ENCODE results near the gene BICD1. TPM values are rescaled to one million over a fixed set of nuclear protein-coding genes. Genes with fewer than 3 reads are reported as not detected.

The BICD1 gene
- total RNA-seq, 3 donors from 2014 or later = 17.9 to 19.5 (median 18.9) TPM

- Mint-ChIP-seq H3K36me3 (ENCODE audit: insufficient read depth) (no peaks in the 10 kb centered on the region), H3K4me1 (ENCODE audit: low read depth) (peaks cover 16% of the 10 kb centered on the region), H3K27me3 (ENCODE audit: low read depth) (no peaks in the 10 kb centered on the region), H3K9me3 (no peaks in the 10 kb centered on the region), H3K4me3 (no peak overlapping the region)
- no peak for DNase-seq
- no peak for ATAC-seq
Observed at GRCh38 chr12:32140877-32141276, 34.2 kb downstream of the BICD1 start.

GRCh38 chr12:32145096-32145495 is 38.4 kb downstream of the BICD1 start:
- H3K9me3 Mint-ChIP-seq = peaks cover 4% of the 10 kb centered on the region
- H3K4me1 Mint-ChIP-seq (ENCODE audit: low read depth) = peaks cover 8% of the 10 kb centered on the region
- H3K4me3 Mint-ChIP-seq = no peak overlapping the region
- no peaks in the 10 kb centered on the region for H3K27me3 Mint-ChIP-seq (ENCODE audit: low read depth)
- H3K36me3 Mint-ChIP-seq (ENCODE audit: insufficient read depth) = peaks cover 7% of the 10 kb centered on the region
- DNase-seq (no peak), ATAC-seq (no peak)

- Mint-ChIP-seq H3K4me1 (ENCODE audit: low read depth) (peaks cover 4% of the 10 kb centered on the region), H3K27me3 (ENCODE audit: low read depth) (no peaks in the 10 kb centered on the region), H3K36me3 (ENCODE audit: insufficient read depth) (peaks cover 9% of the 10 kb centered on the region), H3K9me3 (peaks cover 4% of the 10 kb centered on the region), H3K4me3 (no peak overlapping the region)
- no peak for DNase-seq
- ATAC-seq = no peak
Observed at GRCh38 chr12:32146074-32146873, 39.6 kb downstream of the BICD1 start.

- H3K4me3 Mint-ChIP-seq = no peak overlapping the region
- H3K36me3 Mint-ChIP-seq (ENCODE audit: insufficient read depth) = peaks cover 11% of the 10 kb centered on the region
- H3K9me3 Mint-ChIP-seq = peaks cover 4% of the 10 kb centered on the region
- DNase-seq = no peak
- ATAC-seq = no peak
- H3K27me3 Mint-ChIP-seq (ENCODE audit: low read depth) = no peaks in the 10 kb centered on the region
- no peaks in the 10 kb centered on the region for H3K4me1 Mint-ChIP-seq (ENCODE audit: low read depth)
Observed at GRCh38 chr12:32148372-32148771, 41.7 kb downstream of the BICD1 start.

GRCh38 chr12:32149489-32149888 is 42.8 kb downstream of the BICD1 start:
- Mint-ChIP-seq H3K4me3 (no peak overlapping the region), H3K27me3 (ENCODE audit: low read depth) (no peaks in the 10 kb centered on the region), H3K4me1 (ENCODE audit: low read depth) (no peaks in the 10 kb centered on the region), H3K36me3 (ENCODE audit: insufficient read depth) (peaks cover 11% of the 10 kb centered on the region), H3K9me3 (peaks cover 4% of the 10 kb centered on the region)
- DNase-seq (no peak), ATAC-seq (no peak)

- Mint-ChIP-seq H3K4me3 (no peak overlapping the region), H3K4me1 (ENCODE audit: low read depth) (no peaks in the 10 kb centered on the region), H3K36me3 (ENCODE audit: insufficient read depth) (peaks cover 11% of the 10 kb centered on the region), H3K9me3 (peaks cover 4% of the 10 kb centered on the region), H3K27me3 (ENCODE audit: low read depth) (no peaks in the 10 kb centered on the region)
- DNase-seq (no peak), ATAC-seq (no peak)
Observed at GRCh38 chr12:32151086-32151485, 44.4 kb downstream of the BICD1 start.

- no peak for DNase-seq
- ATAC-seq = no peak
- Mint-ChIP-seq H3K4me3 (no peak overlapping the region), H3K27me3 (ENCODE audit: low read depth) (no peaks in the 10 kb centered on the region), H3K4me1 (ENCODE audit: low read depth) (no peaks in the 10 kb centered on the region), H3K36me3 (ENCODE audit: insufficient read depth) (peaks cover 11% of the 10 kb centered on the region), H3K9me3 (peaks cover 4% of the 10 kb centered on the region)
Observed at GRCh38 chr12:32151552-32151951, 44.9 kb downstream of the BICD1 start.

GRCh38 chr12:32155041-32155440 is 48.4 kb downstream of the BICD1 start:
- no peak for ATAC-seq
- Mint-ChIP-seq H3K4me3 (no peak overlapping the region), H3K9me3 (no peaks in the 10 kb centered on the region), H3K27me3 (ENCODE audit: low read depth) (no peaks in the 10 kb centered on the region), H3K36me3 (ENCODE audit: insufficient read depth) (peaks cover 5% of the 10 kb centered on the region), H3K4me1 (ENCODE audit: low read depth) (no peaks in the 10 kb centered on the region)
- DNase-seq = no peak

GRCh38 chr12:32155961-32156529 is 49.4 kb downstream of the BICD1 start:
- Mint-ChIP-seq H3K27me3 (ENCODE audit: low read depth) (no peaks in the 10 kb centered on the region), H3K9me3 (no peaks in the 10 kb centered on the region), H3K4me1 (ENCODE audit: low read depth) (no peaks in the 10 kb centered on the region), H3K36me3 (ENCODE audit: insufficient read depth) (peaks cover 2% of the 10 kb centered on the region), H3K4me3 (no peak overlapping the region)
- DNase-seq (no peak), ATAC-seq (no peak)

- DNase-seq = no peak
- Mint-ChIP-seq H3K4me3 (no peak overlapping the region), H3K4me1 (ENCODE audit: low read depth) (no peaks in the 10 kb centered on the region), H3K36me3 (ENCODE audit: insufficient read depth) (no peaks in the 10 kb centered on the region), H3K9me3 (no peaks in the 10 kb centered on the region), H3K27me3 (ENCODE audit: low read depth) (no peaks in the 10 kb centered on the region)
- ATAC-seq = no peak
Observed at GRCh38 chr12:32158525-32158924, 51.9 kb downstream of the BICD1 start.

GRCh38 chr12:32159381-32159780 is 52.7 kb downstream of the BICD1 start:
- Mint-ChIP-seq H3K4me3 (no peak overlapping the region), H3K36me3 (ENCODE audit: insufficient read depth) (no peaks in the 10 kb centered on the region)

GRCh38 chr12:32159925-32160324 is 53.3 kb downstream of the BICD1 start:
- ATAC-seq = no peak
- DNase-seq = no peak
- H3K9me3 Mint-ChIP-seq = no peaks in the 10 kb centered on the region
- H3K4me3 Mint-ChIP-seq = no peak overlapping the region
- no peaks in the 10 kb centered on the region for H3K27me3 Mint-ChIP-seq (ENCODE audit: low read depth)
- no peaks in the 10 kb centered on the region for H3K36me3 Mint-ChIP-seq (ENCODE audit: insufficient read depth)
- H3K4me1 Mint-ChIP-seq (ENCODE audit: low read depth) = no peaks in the 10 kb centered on the region

More at GRCh38 chr12:32159381-32159780, 52.7 kb downstream of the BICD1 start:
- Mint-ChIP-seq H3K9me3 (no peaks in the 10 kb centered on the region), H3K27me3 (ENCODE audit: low read depth) (no peaks in the 10 kb centered on the region), H3K4me1 (ENCODE audit: low read depth) (no peaks in the 10 kb centered on the region)
- no peak for DNase-seq
- ATAC-seq = no peak

- H3K4me1 Mint-ChIP-seq (ENCODE audit: low read depth) = no peaks in the 10 kb centered on the region
- H3K4me3 Mint-ChIP-seq = no peak overlapping the region
- no peaks in the 10 kb centered on the region for H3K9me3 Mint-ChIP-seq
- ATAC-seq (no peak), DNase-seq (no peak)
- no peaks in the 10 kb centered on the region for H3K27me3 Mint-ChIP-seq (ENCODE audit: low read depth)
- H3K36me3 Mint-ChIP-seq (ENCODE audit: insufficient read depth) = no peaks in the 10 kb centered on the region
Observed at GRCh38 chr12:32161058-32161457, 54.4 kb downstream of the BICD1 start.

- Mint-ChIP-seq H3K9me3 (no peaks in the 10 kb centered on the region), H3K4me3 (no peak overlapping the region), H3K27me3 (ENCODE audit: low read depth) (no peaks in the 10 kb centered on the region), H3K4me1 (ENCODE audit: low read depth) (no peaks in the 10 kb centered on the region), H3K36me3 (ENCODE audit: insufficient read depth) (peaks cover 1% of the 10 kb centered on the region)
- DNase-seq = no peak
- no peak for ATAC-seq
Observed at GRCh38 chr12:32163596-32163995, 56.9 kb downstream of the BICD1 start.

- H3K27me3 Mint-ChIP-seq (ENCODE audit: low read depth) = no peaks in the 10 kb centered on the region
- H3K4me1 Mint-ChIP-seq (ENCODE audit: low read depth) = no peaks in the 10 kb centered on the region
Observed at GRCh38 chr12:32166510-32166909, 59.9 kb downstream of the BICD1 start.

More at GRCh38 chr12:32166510-32166909, 59.9 kb downstream of the BICD1 start:
- Mint-ChIP-seq H3K36me3 (ENCODE audit: insufficient read depth) (peaks cover 4% of the 10 kb centered on the region), H3K4me3 (no peak overlapping the region), H3K9me3 (no peaks in the 10 kb centered on the region)
- ATAC-seq (no peak), DNase-seq (no peak)

Data from activated T-cell treated with anti-CD3 and anti-CD28 coated beads, Interleukin-2, amount 50 U/mL, for 4 hours (primary cell).